ENCODE data around the gene TUBGCP2. TPM values are rescaled to one million over a fixed set of nuclear protein-coding genes. Genes with fewer than 3 reads are reported as not detected.

The TUBGCP2 gene
- total and polyA plus RNA-seq, 2 of the 13 experiments (the other 11 are each of a cell fraction or from before 2014, with no cell fraction given): 21.3 to 34.5 TPM

DNA sequence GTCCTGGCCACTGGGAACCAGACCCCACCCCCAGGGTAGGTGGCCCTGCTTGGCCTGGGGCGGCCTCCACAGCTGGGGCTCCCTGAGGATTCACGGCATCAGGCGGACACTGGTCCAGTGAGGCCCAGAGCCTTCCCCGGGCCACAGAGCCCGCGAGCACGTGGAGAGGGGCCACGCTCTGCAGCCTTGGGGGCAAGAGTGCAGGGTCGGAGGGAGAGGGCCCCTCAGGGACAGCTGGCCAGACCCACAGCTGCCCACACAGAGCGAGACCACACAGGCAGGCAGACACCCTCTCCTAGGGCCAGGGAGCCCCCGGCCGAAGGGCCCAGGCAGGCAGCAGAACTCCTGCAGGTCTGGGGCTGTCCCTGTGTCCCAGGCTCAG lies 60.3 kb downstream of the TUBGCP2 start (continued):
- TF ChIP-seq ZNF674 (CRISPR knock-in tag; IDR thresholded peaks at IDR 0.05; ENCODE audit: low read depth) (no peak), HMG20A (CRISPR knock-in tag; IDR thresholded peaks at IDR 0.05; ENCODE audit: borderline replicate concordance) (no peak), NCOA2 (CRISPR knock-in tag; IDR thresholded peaks at IDR 0.05) (no peak), KLF15 (CRISPR knock-in tag; IDR thresholded peaks at IDR 0.05; ENCODE audit: borderline replicate concordance) (no peak)
- TF ChIP-seq, protein P1, sequence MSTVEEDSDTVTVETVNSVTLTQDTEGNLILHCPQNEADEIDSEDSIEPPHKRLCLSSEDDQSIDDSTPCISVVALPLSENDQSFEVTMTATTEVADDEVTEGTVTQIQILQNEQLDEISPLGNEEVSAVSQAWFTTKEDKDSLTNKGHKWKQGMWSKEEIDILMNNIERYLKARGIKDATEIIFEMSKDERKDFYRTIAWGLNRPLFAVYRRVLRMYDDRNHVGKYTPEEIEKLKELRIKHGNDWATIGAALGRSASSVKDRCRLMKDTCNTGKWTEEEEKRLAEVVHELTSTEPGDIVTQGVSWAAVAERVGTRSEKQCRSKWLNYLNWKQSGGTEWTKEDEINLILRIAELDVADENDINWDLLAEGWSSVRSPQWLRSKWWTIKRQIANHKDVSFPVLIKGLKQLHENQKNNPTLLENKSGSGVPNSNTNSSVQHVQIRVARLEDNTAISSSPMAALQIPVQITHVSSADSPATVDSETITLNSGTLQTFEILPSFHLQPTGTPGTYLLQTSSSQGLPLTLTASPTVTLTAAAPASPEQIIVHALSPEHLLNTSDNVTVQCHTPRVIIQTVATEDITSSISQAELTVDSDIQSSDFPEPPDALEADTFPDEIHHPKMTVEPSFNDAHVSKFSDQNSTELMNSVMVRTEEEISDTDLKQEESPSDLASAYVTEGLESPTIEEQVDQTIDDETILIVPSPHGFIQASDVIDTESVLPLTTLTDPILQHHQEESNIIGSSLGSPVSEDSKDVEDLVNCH (CRISPR knock-in tag; IDR thresholded peaks at IDR 0.05): no peak
- TF ChIP-seq, protein P2, sequence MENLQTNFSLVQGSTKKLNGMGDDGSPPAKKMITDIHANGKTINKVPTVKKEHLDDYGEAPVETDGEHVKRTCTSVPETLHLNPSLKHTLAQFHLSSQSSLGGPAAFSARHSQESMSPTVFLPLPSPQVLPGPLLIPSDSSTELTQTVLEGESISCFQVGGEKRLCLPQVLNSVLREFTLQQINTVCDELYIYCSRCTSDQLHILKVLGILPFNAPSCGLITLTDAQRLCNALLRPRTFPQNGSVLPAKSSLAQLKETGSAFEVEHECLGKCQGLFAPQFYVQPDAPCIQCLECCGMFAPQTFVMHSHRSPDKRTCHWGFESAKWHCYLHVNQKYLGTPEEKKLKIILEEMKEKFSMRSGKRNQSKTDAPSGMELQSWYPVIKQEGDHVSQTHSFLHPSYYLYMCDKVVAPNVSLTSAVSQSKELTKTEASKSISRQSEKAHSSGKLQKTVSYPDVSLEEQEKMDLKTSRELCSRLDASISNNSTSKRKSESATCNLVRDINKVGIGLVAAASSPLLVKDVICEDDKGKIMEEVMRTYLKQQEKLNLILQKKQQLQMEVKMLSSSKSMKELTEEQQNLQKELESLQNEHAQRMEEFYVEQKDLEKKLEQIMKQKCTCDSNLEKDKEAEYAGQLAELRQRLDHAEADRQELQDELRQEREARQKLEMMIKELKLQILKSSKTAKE (CRISPR knock-in tag; IDR thresholded peaks at IDR 0.05; ENCODE audit: borderline replicate concordance): no peak

DNA sequence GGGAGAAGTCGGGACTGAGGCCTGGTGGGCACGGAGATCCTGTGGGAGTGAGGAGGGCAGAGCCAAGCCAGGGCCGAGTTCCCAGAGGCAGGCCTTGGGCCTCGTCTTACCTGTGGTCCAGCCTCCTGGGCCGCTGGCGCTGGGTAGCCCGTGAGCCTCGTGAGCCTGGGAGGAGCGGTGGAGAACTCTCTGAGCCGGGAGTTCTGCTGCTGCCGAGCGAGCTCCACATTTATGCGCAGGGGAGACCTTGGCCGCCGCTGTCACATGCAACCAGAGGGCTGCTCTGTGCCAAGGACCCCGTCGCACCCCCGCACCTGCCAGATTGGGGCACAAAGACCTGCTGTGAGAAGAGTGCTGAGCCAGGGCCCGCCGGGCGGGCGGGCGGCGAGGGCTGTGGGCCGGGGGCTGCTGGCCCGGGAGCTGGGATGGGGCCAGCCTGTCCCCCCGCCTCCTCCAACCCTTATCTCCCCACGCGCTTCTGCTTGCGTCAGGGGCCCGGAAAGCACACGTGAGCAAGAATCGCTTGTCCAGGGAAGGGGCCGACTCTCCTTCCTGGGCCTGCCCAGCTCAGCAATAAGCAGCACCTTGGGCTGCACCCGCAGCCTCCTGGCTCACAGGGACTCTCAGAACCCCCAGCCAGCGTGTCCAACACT lies 60.9 kb downstream of the TUBGCP2 start:
- Histone ChIP-seq H3K36me3 (replicated peaks in 1 of 2; ENCODE audit: control insufficient read depth in 1 of 2, insufficient read depth in 2 of 2, low read length in 2 of 2) (no peaks in the 10 kb centered on the region), H4K20me1 (ENCODE audit: insufficient read depth, low read length) (no peaks in the 10 kb centered on the region), H3K27ac (ENCODE audit: extremely low read length, insufficient read depth, low read length) (no peak overlapping the region), H2AFZ (ENCODE audit: low read length) (no peak overlapping the region), H3K4me2 (ENCODE audit: low read depth, low read length) (no peak overlapping the region), H3K9me3 (ENCODE audit: low read length) (no peaks in the 10 kb centered on the region), H3K9ac (ENCODE audit: insufficient read depth, low read depth, low read length) (no peak overlapping the region), H3K79me2 (ENCODE audit: insufficient read depth, low read length) (no peaks in the 10 kb centered on the region), H3K4me1 (ENCODE audit: insufficient read depth, low read length) (peaks cover 33% of the 10 kb centered on the region), H3K4me3 (replicated peaks in 1 of 3; ENCODE audit: insufficient read depth in 1 of 3, low read depth in 2 of 3, low read length in 3 of 3) (no peak overlapping the region), H3K27me3 (ENCODE audit: control insufficient read depth in 1 of 2, insufficient read depth in 2 of 2, low read length in 2 of 2) (peaks cover 24 to 65% of the 10 kb centered on the region in 2 experiments)
- no TSS peak for BruUV-seq (replicated peaks)
- in situ Hi-C loops (cut with HindIII; ENCODE audit: extremely low pct_ligation_motif_present, low pct_unique_long_range_greater_than_20kb): no loop called here
- 74% methylated on average over 5 of the region's 36 CpGs for WGBS (ENCODE audit: low lambda C conversion rate)
- CTCF ChIA-PET (ENCODE audit: low intra/inter-chr PET ratio, low total read pairs): no interaction called here
- intact Hi-C loops (cut with micrococcal nuclease; ENCODE audit: unreplicated experiment): no loop called here
- POLR2A ChIA-PET: no interaction called here
- DNase-seq (ENCODE audit: low spot score) (no peak), FAIRE-seq (no peak), ATAC-seq (no peak)
- TF ChIP-seq SATB2 (CRISPR knock-in tag; IDR thresholded peaks at IDR 0.05) (no peak), ZNF570 (CRISPR knock-in tag; IDR thresholded peaks at IDR 0.05; ENCODE audit: borderline replicate concordance) (no peak), KLF11 (CRISPR knock-in tag; IDR thresholded peaks at IDR 0.05) (no peak), NCOA1 (CRISPR knock-in tag; IDR thresholded peaks at IDR 0.05) (no peak), SP140L (CRISPR knock-in tag; IDR thresholded peaks at IDR 0.05; ENCODE audit: borderline replicate concordance) (no peak)
- TF ChIP-seq, protein P3, sequence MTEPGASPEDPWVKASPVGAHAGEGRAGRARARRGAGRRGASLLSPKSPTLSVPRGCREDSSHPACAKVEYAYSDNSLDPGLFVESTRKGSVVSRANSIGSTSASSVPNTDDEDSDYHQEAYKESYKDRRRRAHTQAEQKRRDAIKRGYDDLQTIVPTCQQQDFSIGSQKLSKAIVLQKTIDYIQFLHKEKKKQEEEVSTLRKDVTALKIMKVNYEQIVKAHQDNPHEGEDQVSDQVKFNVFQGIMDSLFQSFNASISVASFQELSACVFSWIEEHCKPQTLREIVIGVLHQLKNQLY (CRISPR knock-in tag; IDR thresholded peaks at IDR 0.05): no peak
- TF ChIP-seq, protein P4, sequence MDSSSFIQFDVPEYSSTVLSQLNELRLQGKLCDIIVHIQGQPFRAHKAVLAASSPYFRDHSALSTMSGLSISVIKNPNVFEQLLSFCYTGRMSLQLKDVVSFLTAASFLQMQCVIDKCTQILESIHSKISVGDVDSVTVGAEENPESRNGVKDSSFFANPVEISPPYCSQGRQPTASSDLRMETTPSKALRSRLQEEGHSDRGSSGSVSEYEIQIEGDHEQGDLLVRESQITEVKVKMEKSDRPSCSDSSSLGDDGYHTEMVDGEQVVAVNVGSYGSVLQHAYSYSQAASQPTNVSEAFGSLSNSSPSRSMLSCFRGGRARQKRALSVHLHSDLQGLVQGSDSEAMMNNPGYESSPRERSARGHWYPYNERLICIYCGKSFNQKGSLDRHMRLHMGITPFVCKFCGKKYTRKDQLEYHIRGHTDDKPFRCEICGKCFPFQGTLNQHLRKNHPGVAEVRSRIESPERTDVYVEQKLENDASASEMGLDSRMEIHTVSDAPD (CRISPR knock-in tag; IDR thresholded peaks at IDR 0.05): no peak
